SW 1271 (cell line): ENCODE results near the gene C17orf58.
"Not testable (repeated sequence)": the region's sequence is repeated elsewhere in the genome, so short reads cannot be mapped to it uniquely, and the experiment has no call there.

Experiments
- DNase-seq, 2 experiments: peaks; one replicate each; lab custom pipeline; 2025; lab: John Stamatoyannopoulos, UW

The C17orf58 gene

DNA sequence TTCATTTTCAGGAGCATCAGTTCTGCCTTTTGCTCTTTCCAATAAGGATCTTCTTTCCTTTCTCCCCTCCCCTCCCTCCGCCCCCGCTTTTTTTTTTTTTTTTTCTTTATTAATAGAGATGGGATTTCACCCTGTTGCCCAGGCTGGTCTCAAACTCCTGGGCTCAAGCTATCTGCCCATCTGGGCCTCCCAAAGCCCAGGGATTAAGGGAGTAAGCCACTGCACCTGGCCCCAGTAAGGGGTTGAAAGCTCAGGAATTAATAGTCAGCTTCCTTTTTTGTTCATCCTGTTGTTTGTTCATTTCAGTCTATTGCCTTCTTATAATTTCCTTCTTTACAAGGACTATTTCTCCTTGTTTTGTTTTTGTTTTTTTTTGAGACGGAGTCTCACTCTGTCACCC lies 7.9 kb upstream of the C17orf58 start:
- no peak for DNase-seq

DNA sequence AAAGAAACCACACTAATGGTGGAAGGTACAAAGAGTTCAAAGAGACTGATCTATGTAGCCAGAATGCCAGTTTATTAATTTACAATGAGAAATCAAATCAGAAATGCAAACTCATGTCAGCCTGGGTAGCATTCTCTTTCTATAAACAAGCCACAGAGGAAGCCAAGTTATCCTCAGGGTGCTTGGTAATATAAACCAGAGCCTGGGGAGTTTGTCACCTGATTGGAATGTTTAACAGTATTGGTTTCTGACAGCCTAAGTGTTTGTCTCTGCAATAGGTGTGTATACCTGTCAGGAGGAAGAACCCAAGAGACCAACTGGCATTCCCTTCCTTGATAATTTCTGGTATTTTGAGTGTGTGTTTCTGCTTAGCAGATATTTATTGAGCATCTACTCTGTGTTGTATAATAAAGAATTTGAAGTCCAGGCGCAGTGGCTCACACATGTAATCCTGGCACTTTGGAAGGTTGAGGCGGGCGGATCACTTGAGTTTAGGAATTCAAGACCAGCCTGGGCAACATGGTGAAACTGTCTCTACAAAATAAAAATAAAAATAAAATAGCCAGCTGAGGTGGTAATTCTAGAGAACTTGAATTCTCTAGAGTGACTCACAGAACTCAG lies 3.1 kb upstream of the C17orf58 start:
- DNase-seq, result peak in 1 of 2 experiments; percentile 17

- DNase-seq, result no peak
These were observed 2.2 kb upstream of the C17orf58 start for GRCh38 chr17:67998466-67998865.

GRCh38 chr17:67995570-67996263 lies 552 bp downstream of the C17orf58 start:
- DNase-seq, result no peak

DNA sequence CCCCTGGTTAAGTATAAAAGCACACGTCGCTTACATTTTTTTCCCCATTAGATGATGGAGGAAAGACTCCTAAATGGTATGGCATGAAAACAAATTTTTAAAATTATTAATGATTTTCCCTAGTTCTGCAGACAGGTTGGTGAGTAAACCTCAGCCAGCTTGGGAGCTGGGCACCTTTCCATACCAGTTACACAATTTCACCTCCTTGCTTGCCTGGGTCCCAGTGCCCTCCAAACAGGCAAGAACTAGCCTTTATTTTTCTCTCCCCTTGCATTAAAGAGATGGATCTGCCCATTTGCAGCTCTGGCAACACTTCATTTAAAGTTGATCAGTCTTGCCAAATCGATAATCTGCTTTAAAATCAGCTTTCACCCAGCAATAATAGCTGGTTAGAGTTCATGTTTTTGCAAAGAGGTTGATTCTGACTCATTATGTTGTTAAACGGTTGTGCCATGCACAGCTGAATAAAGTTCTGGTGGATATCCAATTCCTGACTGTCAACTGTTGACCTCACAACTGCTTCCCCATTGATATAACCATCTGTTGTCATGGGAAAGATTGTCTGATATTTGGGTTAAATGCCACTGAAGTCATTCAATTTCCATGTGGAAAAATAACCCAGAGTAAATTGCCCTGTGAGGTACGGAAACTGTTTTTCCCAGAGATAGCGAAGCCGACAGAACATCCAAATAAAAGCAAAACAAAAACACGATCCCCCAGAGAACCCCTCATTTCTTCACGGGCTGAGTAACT lies 1.3 kb downstream of the C17orf58 start:
- no peak for DNase-seq

GRCh38 chr17:67993998-67994361 lies 2.3 kb downstream of the C17orf58 start:
- DNase-seq, result peak in 1 of 2 experiments; percentile 49

- peak; percentile 30 to 70 for DNase-seq
These were observed 2.9 kb downstream of the C17orf58 start for GRCh38 chr17:67993153-67993997.

DNA sequence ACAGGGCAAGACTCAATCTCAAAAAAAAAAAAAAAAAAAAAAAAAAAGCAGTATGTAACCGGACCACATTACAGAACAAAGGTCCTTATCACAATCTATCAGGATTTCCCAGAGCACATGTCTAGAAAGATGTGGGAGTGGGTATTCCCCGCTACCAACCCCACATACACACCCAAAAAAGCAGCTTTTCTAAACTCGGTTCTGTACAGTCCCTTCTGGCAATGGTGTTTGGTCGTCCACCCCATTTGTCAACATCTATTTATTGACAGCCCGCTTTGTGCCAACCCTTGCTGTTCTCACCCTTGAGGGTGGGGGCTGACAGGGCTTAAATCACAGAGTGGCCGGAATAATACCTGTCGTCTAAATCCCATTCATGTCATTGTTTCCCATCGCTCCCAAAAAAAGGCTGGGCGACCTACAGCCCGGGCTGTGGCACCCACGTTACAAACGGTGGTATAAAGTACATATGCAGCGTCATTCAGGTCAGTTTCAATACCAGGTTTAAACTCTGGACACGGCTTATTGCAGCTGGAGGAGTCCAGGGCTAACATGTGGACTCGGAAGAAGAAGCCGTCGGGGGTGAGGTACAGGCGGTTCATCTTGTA lies 3.6 kb downstream of the C17orf58 start:
- peak in 1 of 2 experiments; percentile 28 for DNase-seq

GRCh38 chr17:67990909-67991308 lies 5.4 kb downstream of the C17orf58 start:
- no peak for DNase-seq

- no peak for DNase-seq
These were observed 12.9 kb downstream of the C17orf58 start for GRCh38 chr17:67983383-67983688.

- no peak for DNase-seq
These were observed 13.4 kb downstream of the C17orf58 start for GRCh38 chr17:67982686-67983382.

- no peak for DNase-seq
These were observed 14.1 kb downstream of the C17orf58 start for GRCh38 chr17:67982034-67982640.

- not testable (repeated sequence) for DNase-seq
These were observed 15.4 kb downstream of the C17orf58 start for GRCh38 chr17:67980883-67981282.

GRCh38 chr17:67980456-67980855 lies 15.8 kb downstream of the C17orf58 start:
- no peak for DNase-seq

- not testable (repeated sequence) for DNase-seq
These were observed 20.0 kb downstream of the C17orf58 start for GRCh38 chr17:67976306-67976705.

DNA sequence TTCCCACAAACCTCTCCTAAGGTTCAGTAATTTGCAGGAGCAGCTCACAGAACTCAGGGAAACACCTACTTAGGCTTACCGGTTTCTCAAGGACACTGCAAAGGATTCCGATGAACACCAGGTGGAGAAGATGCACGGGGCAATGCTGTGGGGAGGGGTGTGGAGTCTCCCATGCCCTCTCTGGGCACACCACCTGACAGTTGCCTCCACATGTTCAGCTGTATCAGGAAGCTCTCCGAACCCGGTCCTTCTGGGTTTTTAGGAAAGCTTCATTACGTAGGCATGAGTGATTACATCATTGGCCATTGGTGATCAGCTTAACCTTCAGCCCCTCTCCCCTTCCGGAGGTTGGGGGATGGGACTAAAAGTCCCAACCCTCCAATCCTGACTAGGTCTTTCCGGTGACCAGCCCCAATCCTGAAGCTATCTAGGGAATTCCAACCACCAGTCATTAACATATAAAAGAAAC lies 21.6 kb downstream of the C17orf58 start:
- DNase-seq, result no peak

DNA sequence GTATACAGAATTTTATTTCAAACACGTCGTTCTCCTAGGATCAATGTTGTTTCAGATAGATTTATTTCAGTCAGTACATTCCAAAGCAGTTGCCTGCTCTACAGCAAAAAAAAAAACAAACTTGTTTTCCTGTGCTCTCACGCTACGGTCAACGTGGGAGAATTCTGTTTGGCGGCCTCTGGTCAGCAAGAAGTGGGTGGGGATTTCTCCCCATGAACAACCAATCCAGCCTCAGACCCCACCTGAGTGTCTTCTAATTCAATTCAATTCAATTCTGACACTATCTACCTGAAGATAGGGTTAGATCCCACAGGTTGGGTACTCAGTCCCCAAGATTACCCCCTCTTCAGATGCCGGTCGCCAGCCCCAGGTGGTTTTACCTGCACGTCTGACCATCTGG lies 22.1 kb downstream of the C17orf58 start:
- DNase-seq, result no peak

- DNase-seq, result no peak
These were observed 25.5 kb downstream of the C17orf58 start for GRCh38 chr17:67970783-67971182.

- DNase-seq, result peak in 1 of 2 experiments; percentile 72
These were observed 33.1 kb downstream of the C17orf58 start for GRCh38 chr17:67963145-67963572.

GRCh38 chr17:67962156-67962555 lies 34.1 kb downstream of the C17orf58 start:
- DNase-seq, result not testable (repeated sequence)

DNA sequence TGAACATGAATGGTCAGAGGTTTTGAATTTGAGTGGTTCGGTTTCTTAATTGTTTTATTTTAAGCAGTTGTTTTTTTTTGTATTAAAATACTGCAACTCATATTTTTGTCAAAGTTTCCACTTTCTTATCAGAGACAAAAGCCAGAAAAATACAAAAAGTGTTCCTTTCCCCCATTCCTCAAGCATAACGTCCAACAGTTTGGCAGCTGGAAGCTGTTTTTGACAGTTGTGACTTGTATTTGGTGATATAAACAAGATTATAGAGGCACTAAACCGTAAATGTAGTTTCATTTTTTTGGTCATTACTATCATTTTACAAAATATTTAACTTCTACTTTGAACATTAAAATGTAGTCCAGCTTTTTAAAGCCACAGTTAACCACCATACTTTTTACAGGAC lies 36.0 kb downstream of the C17orf58 start:
- not testable (repeated sequence) for DNase-seq
